ENCODE measurements around the gene CCNDBP1. TPM values are rescaled to one million over a fixed set of nuclear protein-coding genes. Genes with fewer than 3 reads are reported as not detected.
A peak's percentile ranks its signal among the peaks of the same experiment; 100 is the strongest.
"Not testable (repeated sequence)": the region's sequence is repeated elsewhere in the genome, so short reads cannot be mapped to it uniquely, and the experiment has no call there.

CCNDBP1 gene
- total RNA-seq, 2 donors from 2014 or later = 45.1 to 50.0 TPM

- ATAC-seq (no peak), DNase-seq (no peak)
- intact Hi-C loops (cut with DNase I) = no loop called here
Observed at GRCh38 chr15:43211224-43211735, 26.1 kb downstream of the CCNDBP1 start.

GRCh38 chr15:43212299-43212698, 27.1 kb downstream of the CCNDBP1 start:
- intact Hi-C loops (cut with DNase I) = no loop called here
- no peak for DNase-seq
- no peak for ATAC-seq

- no peak for DNase-seq
- no peak for ATAC-seq
- intact Hi-C loops (cut with DNase I) = no loop called here
Observed at GRCh38 chr15:43212951-43213350, 27.7 kb downstream of the CCNDBP1 start.

- no peak for DNase-seq
- intact Hi-C loops (cut with DNase I) = no loop called here
- ATAC-seq = no peak
Observed at GRCh38 chr15:43213466-43213865, 28.3 kb downstream of the CCNDBP1 start.

GRCh38 chr15:43214169-43214568, 29.0 kb downstream of the CCNDBP1 start:
- ATAC-seq (no peak), DNase-seq (no peak)
- intact Hi-C loops (cut with DNase I) = no loop called here

GRCh38 chr15:43214592-43215295, 29.5 kb downstream of the CCNDBP1 start:
- ATAC-seq (peak; percentile 30 to 48), DNase-seq (no peak)
- intact Hi-C loops (cut with DNase I) = no loop called here

GRCh38 chr15:43215961-43216360, 30.8 kb downstream of the CCNDBP1 start:
- no peak for DNase-seq
- no peak for ATAC-seq
- intact Hi-C loops (cut with DNase I) = no loop called here

- DNase-seq = no peak
- ATAC-seq = peak; percentile 38 to 42
- intact Hi-C loops (cut with DNase I) = no loop called here
Observed at GRCh38 chr15:43218908-43219706, 33.9 kb downstream of the CCNDBP1 start.

GRCh38 chr15:43219929-43220928, 35.0 kb downstream of the CCNDBP1 start:
- ATAC-seq = peak; percentile 27 to 38
- intact Hi-C loops (cut with DNase I) = no loop called here
- no peak for DNase-seq

GRCh38 chr15:43220991-43221403, 35.8 kb downstream of the CCNDBP1 start, which contains the start of gene EPB42:
Gene EPB42, minus strand, starts transcription at chr15:43221018. Its CDS starts 193 bp downstream, at chr15:43220825.
- intact Hi-C loops (cut with DNase I) = no loop called here
- DNase-seq (no peak), ATAC-seq (peak; percentile 17 to 72)

GRCh38 chr15:43221422-43221821, 36.2 kb downstream of the CCNDBP1 start:
- no peak for DNase-seq
- no peak for ATAC-seq
- intact Hi-C loops (cut with DNase I) = no loop called here

GRCh38 chr15:43225201-43225949, 40.2 kb downstream of the CCNDBP1 start:
- DNase-seq (no peak), ATAC-seq (peak; percentile 73 to 85)
- intact Hi-C loops (cut with DNase I) = loop anchor here (1.0 to 5.0 kb wide), 2 partner anchors 60 to 62 kb away; no protein-coding TSS in a partner anchor

- intact Hi-C loops (cut with DNase I) = loop anchor here (1.0 to 5.0 kb wide), 2 partner anchors 59 to 61 kb away; no protein-coding TSS in a partner anchor
- not testable (repeated sequence) for ATAC-seq, DNase-seq
Observed at GRCh38 chr15:43225950-43226255, 40.7 kb downstream of the CCNDBP1 start.

- DNase-seq = no peak
- intact Hi-C loops (cut with DNase I) = loop anchor here in 1 of 2 donors (5.0 kb wide), 1 partner anchor 61 kb away; no protein-coding TSS in a partner anchor
- ATAC-seq = no peak
Observed at GRCh38 chr15:43226436-43227305, 41.5 kb downstream of the CCNDBP1 start.

GRCh38 chr15:43229977-43230376, 44.8 kb downstream of the CCNDBP1 start:
- intact Hi-C loops (cut with DNase I) = loop anchor here in 1 of 2 donors (5.0 kb wide), 1 partner anchor 57 kb away; no protein-coding TSS in a partner anchor
- no peak for DNase-seq
- ATAC-seq = peak; percentile 48 to 63

GRCh38 chr15:43230640-43231115, 45.5 kb downstream of the CCNDBP1 start:
- intact Hi-C loops (cut with DNase I) = no loop called here
- peak in 1 of 2 donors; percentile 54 for ATAC-seq

GRCh38 chr15:43232289-43232874, 47.2 kb downstream of the CCNDBP1 start:
- no peak for DNase-seq
- intact Hi-C loops (cut with DNase I) = no loop called here
- ATAC-seq = no peak

More at GRCh38 chr15:43230640-43231115, 45.5 kb downstream of the CCNDBP1 start:
- DNase-seq = no peak
